Measurements from ENCODE around the gene GMEB2.
"Not testable (repeated sequence)": the region's sequence is repeated elsewhere in the genome, so short reads cannot be mapped to it uniquely, and the experiment has no call there.

Gene GMEB2

DNA sequence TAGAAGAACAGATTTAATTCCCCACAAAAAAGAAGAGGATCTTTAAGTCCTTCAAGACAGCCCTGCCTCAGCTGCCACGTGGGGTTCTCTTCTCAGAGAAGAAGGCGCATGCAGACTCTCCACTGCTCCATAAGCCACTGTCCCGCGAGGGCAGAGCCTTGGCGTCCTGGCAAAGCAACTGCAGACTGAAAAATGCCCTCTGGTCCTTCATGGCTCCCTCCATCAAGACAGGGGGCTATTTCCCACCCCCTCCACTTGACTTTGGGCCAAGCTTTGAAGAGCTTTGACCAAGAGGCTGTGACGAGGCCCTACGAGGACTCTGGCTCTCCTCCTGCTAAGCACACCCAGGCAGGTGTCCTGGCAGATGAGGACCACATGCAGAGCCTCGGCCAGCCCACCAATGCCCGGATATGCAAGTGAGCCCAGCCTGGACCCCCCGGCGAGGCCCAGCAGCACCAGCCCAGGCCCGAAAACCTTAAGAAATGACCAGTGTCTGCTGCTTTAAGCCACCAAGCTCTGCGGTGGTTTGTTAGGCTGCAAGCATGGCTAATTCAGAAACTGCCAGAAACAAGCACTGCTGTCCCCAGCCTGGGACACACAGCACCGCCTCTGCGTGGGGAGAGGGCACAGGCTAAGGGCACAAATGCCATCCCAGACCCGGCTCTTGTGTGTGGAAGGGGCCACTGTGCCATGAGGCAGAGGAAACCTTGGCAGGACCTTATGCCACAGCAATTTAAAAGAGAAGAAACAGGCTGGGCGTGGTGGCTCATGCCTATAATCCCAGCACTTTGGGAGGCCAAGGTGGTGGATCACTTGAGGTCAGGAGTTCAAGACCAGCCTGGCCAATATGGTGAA is 16.1 kb downstream of the GMEB2 start:
- no peak for DNase-seq

DNA sequence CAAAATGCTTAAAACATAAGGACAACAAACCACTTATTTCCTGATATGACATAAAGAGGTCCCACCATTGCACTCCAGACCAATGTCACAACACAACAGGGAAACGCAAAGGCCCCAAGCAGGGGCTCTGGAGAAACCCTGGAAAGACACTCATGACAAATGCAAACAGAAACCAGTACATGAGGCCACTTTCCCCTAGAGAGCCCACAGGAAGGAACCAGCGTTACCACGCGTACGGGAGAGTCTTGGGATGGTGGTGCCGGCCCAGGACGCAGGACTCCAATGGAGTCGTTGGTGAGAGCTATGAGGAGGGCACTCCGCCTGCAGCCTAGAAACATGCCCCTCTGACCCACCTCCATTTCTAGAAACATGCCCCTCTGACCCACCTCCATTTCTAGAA is 20.2 kb downstream of the GMEB2 start:
- DNase-seq, result no peak

DNA sequence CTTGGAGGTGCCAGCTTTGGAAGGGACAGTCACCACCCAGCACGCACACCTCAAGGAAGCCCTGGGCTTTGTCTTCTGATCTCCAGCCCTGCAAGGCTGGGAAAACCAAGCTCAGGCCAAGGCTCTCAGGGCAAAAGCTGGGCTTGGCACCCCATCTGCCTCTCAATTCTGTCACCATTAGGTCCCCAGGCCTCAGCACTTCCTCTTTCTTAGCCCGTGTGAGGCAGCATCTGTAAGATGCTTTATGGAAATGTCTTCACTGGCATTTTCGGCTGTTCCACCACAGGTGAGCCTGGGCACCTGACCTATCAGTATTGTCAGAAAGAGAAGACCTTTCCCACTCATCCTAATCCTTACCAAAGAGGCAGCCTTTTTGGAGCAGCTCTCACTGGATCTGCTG is 24.6 kb downstream of the GMEB2 start:
- no peak for DNase-seq

GRCh38 chr20:63601679-63602078 is 25.2 kb downstream of the GMEB2 start:
- not testable (repeated sequence) for DNase-seq

- no peak for DNase-seq
Measured at GRCh38 chr20:63599396-63600050, 27.4 kb downstream of the GMEB2 start.

DNA sequence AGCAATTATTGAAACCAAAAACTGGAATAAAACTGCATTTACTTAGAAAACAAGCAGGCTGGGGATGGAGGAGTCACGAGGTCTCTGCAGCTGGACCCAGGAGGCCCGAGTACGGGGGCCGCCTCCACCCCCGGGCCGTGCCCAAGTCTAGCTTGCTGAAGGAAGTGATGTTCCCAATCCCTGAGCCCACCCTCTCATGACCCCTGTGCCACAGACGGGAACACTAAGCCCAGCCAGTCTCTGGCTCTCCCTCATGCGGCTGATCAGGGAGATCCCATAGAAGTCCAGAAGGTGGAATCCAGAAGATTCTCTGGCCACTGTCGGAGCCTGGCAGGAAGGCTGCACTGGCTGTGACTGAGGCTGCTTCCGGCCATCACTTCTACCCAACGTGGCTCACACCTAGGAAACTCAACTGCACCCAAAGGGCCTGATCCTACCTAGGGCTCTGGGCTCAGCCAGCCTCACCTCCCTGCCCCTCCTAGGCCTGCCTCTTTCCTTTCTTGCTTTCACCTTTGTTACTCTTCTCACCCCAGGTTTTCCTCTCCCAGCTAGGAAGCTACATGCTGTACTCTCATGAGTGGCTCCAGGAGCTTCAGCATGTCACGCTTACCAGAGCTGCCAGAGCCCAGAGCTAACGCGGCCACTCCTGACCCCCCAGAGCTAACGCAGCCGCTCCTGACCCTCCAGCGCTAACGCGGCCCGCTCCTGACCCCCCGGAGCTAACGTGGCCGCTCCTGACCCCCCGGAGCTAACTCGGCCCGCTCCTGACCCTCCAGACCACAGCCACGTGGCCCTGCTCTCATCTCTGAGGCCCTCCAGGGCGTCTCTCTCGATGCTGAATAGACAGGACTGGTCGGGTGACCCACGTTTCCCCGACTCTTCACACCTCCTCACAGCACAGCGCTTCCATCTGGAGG is 28.2 kb downstream of the GMEB2 start:
- DNase-seq, result no peak

GRCh38 chr20:63597651-63598478 is 29.0 kb downstream of the GMEB2 start:
- no peak for DNase-seq

DNA sequence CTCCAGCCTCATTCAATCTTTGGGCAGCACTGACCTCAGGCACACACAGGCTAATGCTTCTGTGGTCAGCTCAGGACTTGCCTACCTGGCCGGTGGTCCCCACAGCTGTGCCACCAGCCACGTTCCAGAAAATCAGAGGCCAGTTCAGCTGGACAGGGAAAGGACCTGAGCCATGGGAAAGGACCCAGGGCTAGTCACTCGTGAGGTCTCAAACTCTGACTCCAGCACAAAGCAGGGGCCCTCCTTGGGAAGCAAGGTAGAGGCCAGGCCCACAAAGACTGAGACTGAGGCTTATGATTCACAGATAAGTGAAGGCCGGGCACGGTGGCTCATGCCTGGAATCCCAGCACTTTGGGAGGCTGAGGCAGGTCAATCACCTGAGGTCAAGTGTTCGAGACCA is 30.5 kb downstream of the GMEB2 start:
- no peak for DNase-seq

GRCh38 chr20:63595416-63596127 is 31.3 kb downstream of the GMEB2 start:
- DNase-seq, result no peak

GRCh38 chr20:63594043-63594561 is 32.8 kb downstream of the GMEB2 start:
- no peak for DNase-seq

GRCh38 chr20:63592661-63593060 is 34.2 kb downstream of the GMEB2 start:
- no peak for DNase-seq

DNA sequence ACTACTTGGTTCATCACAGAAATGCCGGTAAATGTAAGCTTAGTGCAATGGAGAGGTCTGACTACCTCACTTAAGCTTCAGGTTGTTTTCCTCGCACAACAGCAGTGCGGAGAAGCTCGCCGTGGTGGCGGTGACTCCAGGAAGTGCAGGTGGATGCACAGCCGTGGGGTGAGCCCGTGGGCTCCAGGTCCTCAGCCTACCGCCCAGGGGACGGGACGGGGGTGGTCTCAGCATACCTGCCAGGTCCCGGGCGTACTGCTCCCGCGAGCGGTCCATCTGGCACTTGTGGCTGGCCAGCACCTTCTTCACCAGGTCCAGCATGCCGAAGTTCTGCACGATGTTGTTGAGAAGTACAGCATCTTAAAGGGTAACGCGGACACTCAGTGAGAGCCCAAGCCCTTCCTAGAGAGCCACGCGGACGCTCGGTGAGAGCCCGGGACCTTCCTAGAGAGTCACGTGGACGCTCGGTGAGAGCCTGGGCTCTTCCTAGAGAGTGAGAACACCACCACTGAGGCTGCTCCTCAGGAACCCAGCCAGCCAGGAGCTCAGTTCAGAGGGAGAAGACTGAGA is 35.0 kb downstream of the GMEB2 start:
- DNase-seq, result no peak

- DNase-seq, result no peak
Measured at GRCh38 chr20:63591147-63591533, 35.8 kb downstream of the GMEB2 start.

DNA sequence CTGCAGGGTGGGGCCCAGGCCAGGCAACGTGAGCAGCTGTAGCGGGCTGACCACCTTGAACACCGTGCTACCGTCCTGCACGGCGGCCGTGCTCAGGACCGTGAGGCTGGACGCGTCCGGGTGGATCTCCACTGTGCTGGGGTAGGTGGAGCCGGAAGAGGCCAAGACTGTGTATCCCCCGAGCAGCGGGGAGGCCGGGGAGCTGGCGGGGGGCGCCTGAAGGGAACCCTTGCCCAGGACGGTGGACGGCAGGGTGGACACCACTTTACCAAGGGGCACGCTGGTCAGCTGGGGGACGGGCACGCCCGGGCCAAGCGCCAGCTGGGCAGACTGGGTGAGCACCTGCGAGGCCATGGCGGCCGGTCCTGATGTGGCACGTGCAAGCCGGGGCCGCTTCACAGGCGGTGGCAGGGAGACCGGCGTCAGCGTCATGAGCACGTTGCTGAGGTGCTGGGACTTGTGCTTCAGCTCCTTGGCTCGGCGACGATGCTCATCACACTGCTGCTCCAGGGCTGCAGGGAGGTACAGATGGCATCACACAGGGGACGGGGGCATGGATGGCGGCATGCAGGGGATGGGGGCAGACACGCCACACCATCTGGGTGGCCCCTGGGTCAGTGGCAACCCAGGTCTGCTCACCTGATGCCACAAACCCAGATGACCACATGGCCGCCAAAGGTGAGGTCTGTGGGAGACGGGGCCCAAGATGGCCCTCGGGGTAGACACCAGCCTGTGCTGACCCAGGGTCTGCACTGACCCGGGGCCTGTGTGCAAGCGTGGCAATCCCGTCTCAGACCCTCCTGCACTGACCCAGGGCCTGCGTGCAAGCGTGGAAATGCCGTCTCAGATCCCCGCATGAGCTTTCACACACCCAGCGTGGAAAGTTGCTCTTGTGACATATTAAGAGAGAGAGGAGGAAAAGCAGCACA is 36.4 kb downstream of the GMEB2 start:
- DNase-seq, result no peak

GRCh38 chr20:63589261-63590217 is 37.4 kb downstream of the GMEB2 start:
- no peak for DNase-seq

DNA sequence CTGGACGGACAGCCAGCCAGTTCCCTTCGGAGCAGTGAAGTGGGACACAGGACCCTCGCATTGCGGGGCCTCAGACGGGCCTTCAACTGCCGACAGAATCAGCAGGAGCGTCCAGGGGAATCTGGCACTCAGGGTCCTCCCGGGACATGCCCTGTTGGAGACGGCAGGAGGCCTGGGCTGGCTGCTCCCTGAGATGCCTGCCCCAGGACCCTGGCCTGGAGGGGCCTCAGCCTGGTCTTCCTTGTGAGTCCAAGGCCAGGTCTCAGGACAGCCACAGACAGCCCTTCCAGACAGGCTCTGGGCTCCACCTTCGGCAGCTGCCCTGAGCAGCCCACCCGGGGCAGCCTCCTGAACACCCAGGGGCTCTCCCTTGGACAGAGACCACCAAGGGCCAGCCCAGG is 38.3 kb downstream of the GMEB2 start:
- DNase-seq, result no peak

GRCh38 chr20:63587776-63588591 is 38.9 kb downstream of the GMEB2 start:
- no peak for DNase-seq

DNA sequence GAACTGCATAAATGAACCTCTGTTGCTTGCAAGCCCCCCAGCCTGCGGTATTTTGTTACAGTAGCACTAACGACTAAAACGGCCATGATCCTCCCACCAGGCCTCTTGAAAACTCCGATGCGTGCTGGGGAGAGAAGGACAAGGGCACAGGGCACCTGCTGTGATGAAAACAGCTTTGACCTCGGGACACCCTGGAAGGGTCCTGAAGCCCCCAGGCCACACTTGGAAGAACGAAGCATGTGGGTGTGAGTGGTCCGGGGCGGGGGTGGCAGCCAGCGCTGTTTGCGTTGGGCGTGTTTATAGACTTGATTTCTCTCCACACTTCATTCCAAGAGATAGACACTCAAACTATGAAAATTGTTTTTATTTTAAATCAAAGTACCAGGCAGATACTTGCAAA is 39.6 kb downstream of the GMEB2 start:
- no peak for DNase-seq

Data from NCI-H2029 (cell line).